GM23338 (cell line): ENCODE data around the gene MCC. TPM values are rescaled to one million over a fixed set of nuclear protein-coding genes. Genes with fewer than 3 reads are reported as not detected.

Experiments used
- ATAC-seq: fragments of 200-7000 bp; cut with Tn5 transposase; 3 replicates; pipeline ENCODE4 v1.9.1; 2020
- DNase-seq: peaks from one replicate; pipeline ENCODE4 v3.0.0-alpha.2; 2015; ENCODE audit warnings: low spot score
- H2AFZ ChIP-seq: fragments of 200-600 bp; sonication (generic); 2 replicates; pipeline ENCODE4 v1.8.0; 2016; ENCODE audit warnings: antibody characterized with exemption, mild to moderate bottlenecking, moderate library complexity
- H3F3A ChIP-seq: fragments of 200-600 bp; sonication (generic); replicated peaks from 2 replicates; pipeline ENCODE4 v1.8.0; 2017; ENCODE audit warnings: antibody characterized with exemption, mixed run types, low read depth
- H3K27ac ChIP-seq: fragments of 200-600 bp; sonication (generic); 2 replicates; pipeline ENCODE4 v1.6.1; 2016; ENCODE audit warnings: low read depth
- H3K27me3 ChIP-seq: fragments of 200-600 bp; sonication (generic); 2 replicates; pipeline ENCODE4 v1.8.0; 2016; ENCODE audit warnings: mild to moderate bottlenecking, mixed run types, moderate library complexity; ENCODE audit not compliant: insufficient read depth
- H3K36me3 ChIP-seq: fragments of 200-600 bp; sonication (generic); 2 replicates; pipeline ENCODE4 v1.8.0; 2016; ENCODE audit warnings: mild to moderate bottlenecking; ENCODE audit not compliant: insufficient read depth
- H3K4me1 ChIP-seq: fragments of 200-600 bp; sonication (generic); 2 replicates; pipeline ENCODE4 v1.8.0; 2016; ENCODE audit warnings: mild to moderate bottlenecking, moderate library complexity; ENCODE audit not compliant: insufficient read depth
- H3K4me2 ChIP-seq: fragments of 200-600 bp; sonication (generic); 2 replicates; pipeline ENCODE4 v1.7.1; 2017; ENCODE audit warnings: mixed run types
- H3K4me3 ChIP-seq: fragments of 200-600 bp; sonication (generic); 2 replicates; pipeline ENCODE4 v1.6.1; 2016; ENCODE audit warnings: mixed run types
- H3K79me2 ChIP-seq: fragments of 200-600 bp; sonication (generic); replicated peaks from 2 replicates; pipeline ENCODE4 v1.8.0; 2017; ENCODE audit warnings: mild to moderate bottlenecking; ENCODE audit not compliant: insufficient read depth
- H3K9me2 ChIP-seq: fragments of 200-600 bp; sonication (generic); 2 replicates; pipeline ENCODE4 v1.8.0; 2017; ENCODE audit not compliant: insufficient read depth
- H4K20me1 ChIP-seq: fragments of 200-600 bp; sonication (generic); replicated peaks from 2 replicates; pipeline ENCODE4 v1.8.0; 2017; ENCODE audit warnings: mild to moderate bottlenecking; ENCODE audit not compliant: insufficient read depth
- H3K27ac Mint-ChIP-seq: 2 replicates; pipeline ENCODE4 v1.8.0; 2020; ENCODE audit warnings: inconsistent platforms, mild to moderate bottlenecking, moderate library complexity, mixed read lengths
- H3K27me3 Mint-ChIP-seq: 3 replicates; pipeline ENCODE4 v1.8.0; 2022; ENCODE audit warnings: low read depth, mild to moderate bottlenecking, moderate library complexity, mixed read lengths, inconsistent platforms; ENCODE audit not compliant: insufficient read depth, poor library complexity
- H3K36me3 Mint-ChIP-seq: 3 replicates; pipeline ENCODE4 v1.8.0; 2021; ENCODE audit warnings: low read depth, mild to moderate bottlenecking, inconsistent platforms, moderate library complexity, mixed read lengths
- H3K4me1 Mint-ChIP-seq: 3 replicates; pipeline ENCODE4 v1.8.0; 2020; ENCODE audit warnings: mild to moderate bottlenecking, inconsistent platforms, mixed read lengths
- H3K4me3 Mint-ChIP-seq: 3 replicates; pipeline ENCODE4 v1.8.0; 2021; ENCODE audit warnings: moderate library complexity, mild to moderate bottlenecking, inconsistent platforms, mixed read lengths
- H3K9me3 Mint-ChIP-seq: 3 replicates; pipeline ENCODE4 v1.8.0; 2020; ENCODE audit warnings: moderate library complexity, mild to moderate bottlenecking, inconsistent platforms, mixed read lengths
- CTCF ChIP-seq, 2 experiments: fragments of 200-600 bp in 1 of 2; sonication (generic) in 1 of 2; conservative IDR thresholded peaks; 2 replicates each; pipeline versions ENCODE4 v1.5.1 to v1.6.1; 2016 to 2017; ENCODE audit warnings: antibody characterized with exemption in 2 of 2, low read depth in 2 of 2, mild to moderate bottlenecking in 2 of 2, moderate library complexity in 1 of 2
- ETS1 ChIP-seq: IDR thresholded peaks from 2 replicates; pipeline ENCODE4 v1.6.1; 2016; ENCODE audit warnings: antibody characterized with exemption
- EZH2 ChIP-seq: fragments of 200-600 bp; sonication (generic); IDR thresholded peaks from one replicate; pipeline ENCODE4 v1.8.0; 2017; ENCODE audit warnings: antibody characterized with exemption, mild to moderate bottlenecking, low read depth; ENCODE audit not compliant: unreplicated experiment
- EZH2phosphoT487 ChIP-seq: fragments of 200-600 bp; sonication (generic); IDR thresholded peaks from one replicate; pipeline ENCODE4 v1.8.1; 2018; ENCODE audit warnings: antibody characterized with exemption; ENCODE audit not compliant: unreplicated experiment
- JUNB ChIP-seq: IDR thresholded peaks from one replicate; pipeline ENCODE4 v1.6.1; 2016; ENCODE audit warnings: antibody characterized with exemption; ENCODE audit not compliant: unreplicated experiment
- NANOG ChIP-seq: IDR thresholded peaks from 2 replicates; pipeline ENCODE4 v1.6.1; 2016; ENCODE audit warnings: antibody characterized with exemption, borderline replicate concordance
- POLR2AphosphoS5 ChIP-seq: IDR thresholded peaks from 2 replicates; pipeline ENCODE4 v1.6.1; 2016; ENCODE audit warnings: antibody characterized with exemption, low read depth
- ZNF114 ChIP-seq: fragments of 250-450 bp; sonication (Bioruptor Pico); IDR thresholded peaks from 2 replicates; pipeline ENCODE4 v1.5.0; 2020; ENCODE audit warnings: mild to moderate bottlenecking, moderate library complexity
- ZNF331 ChIP-seq: fragments of 250-450 bp; sonication (Bioruptor Pico); IDR thresholded peaks from 2 replicates; pipeline ENCODE4 v1.5.0; 2020; ENCODE audit warnings: low read depth, mild to moderate bottlenecking, moderate library complexity
- polyA plus RNA-seq: library from polyadenylated mRNA; unstranded; fragments of >200 nt; fragmentation: Nextera tagmentation; extraction: Ambion mirVana; gene quantifications from 2 replicates; pipeline ENCODE4 v1.2.1, GENCODE V29; 2016
- total RNA-seq: library from RNA; depleted of rRNA; stranded (reverse); fragments of >200 nt; shearing (Covaris generic); gene quantifications from 2 replicates; pipeline ENCODE4 v1.2.3, GENCODE V29; 2014
- TF ChIP-seq, protein P1 (sequence below): IDR thresholded peaks from one replicate; pipeline ENCODE4 v1.6.1; 2018; ENCODE audit warnings: antibody characterized with exemption; ENCODE audit not compliant: unreplicated experiment

MCC gene
- total and polyA plus RNA-seq, 2 experiments from 2014 or later, result 3.8 to 10.1 TPM

- no peak overlapping the region for H3K4me3 ChIP-seq
- peak; percentile 65 for ATAC-seq
- H3K27me3 ChIP-seq, result no peaks in the 10 kb centered on the region
- Mint-ChIP-seq H3K36me3 (peaks cover 22% of the 10 kb centered on the region), H3K4me3 (no peak overlapping the region), H3K9me3 (peaks cover 33% of the 10 kb centered on the region), H3K4me1 (no peaks in the 10 kb centered on the region), H3K27me3 (peaks cover 3% of the 10 kb centered on the region), H3K27ac (no peak overlapping the region)
- H3K79me2 ChIP-seq, result no peaks in the 10 kb centered on the region
- H4K20me1 ChIP-seq, result no peaks in the 10 kb centered on the region
- TF ChIP-seq POLR2AphosphoS5, result no peak
- peak; percentile 26 to 51; a peak in 3 of 4 replicates for TF ChIP-seq CTCF (conservative IDR thresholded peaks at IDR 0.05; ENCODE audit: low read depth in 2 of 2)
- no peaks in the 10 kb centered on the region for H3K9me2 ChIP-seq
- no peak overlapping the region for H2AFZ ChIP-seq
- no peak overlapping the region for H3K27ac ChIP-seq
- H3K4me2 ChIP-seq, result no peak overlapping the region
- H3K4me1 ChIP-seq, result no peaks in the 10 kb centered on the region
- DNase-seq, result peak; percentile 37
- H3K36me3 ChIP-seq, result no peaks in the 10 kb centered on the region
- H3F3A ChIP-seq, result no peaks in the 10 kb centered on the region
These were observed 120.7 kb downstream of the MCC start for GRCh38 chr5:113367586-113367985.

- Histone ChIP-seq H3K27ac (no peak overlapping the region), H3F3A (no peaks in the 10 kb centered on the region), H2AFZ (no peak overlapping the region), H4K20me1 (no peaks in the 10 kb centered on the region), H3K4me2 (no peak overlapping the region), H3K4me1 (no peaks in the 10 kb centered on the region), H3K9me2 (no peaks in the 10 kb centered on the region), H3K36me3 (no peaks in the 10 kb centered on the region), H3K27me3 (no peaks in the 10 kb centered on the region), H3K4me3 (no peak overlapping the region), H3K79me2 (no peaks in the 10 kb centered on the region)
- Mint-ChIP-seq H3K4me3 (no peak overlapping the region), H3K27me3 (peaks cover 3% of the 10 kb centered on the region), H3K36me3 (peaks cover 22% of the 10 kb centered on the region), H3K9me3 (peaks cover 33% of the 10 kb centered on the region), H3K27ac (no peak overlapping the region), H3K4me1 (no peaks in the 10 kb centered on the region)
- no peak for DNase-seq
- ATAC-seq, result no peak
- no peak for TF ChIP-seq EZH2
- no peak for TF ChIP-seq NANOG
- TF ChIP-seq EZH2phosphoT487, result no peak
- no peak for TF ChIP-seq CTCF (conservative IDR thresholded peaks at IDR 0.05; ENCODE audit: low read depth in 2 of 2)
- TF ChIP-seq ZNF114 (CRISPR knock-in tag), result no peak
- TF ChIP-seq ETS1, result no peak
- TF ChIP-seq, protein P1, sequence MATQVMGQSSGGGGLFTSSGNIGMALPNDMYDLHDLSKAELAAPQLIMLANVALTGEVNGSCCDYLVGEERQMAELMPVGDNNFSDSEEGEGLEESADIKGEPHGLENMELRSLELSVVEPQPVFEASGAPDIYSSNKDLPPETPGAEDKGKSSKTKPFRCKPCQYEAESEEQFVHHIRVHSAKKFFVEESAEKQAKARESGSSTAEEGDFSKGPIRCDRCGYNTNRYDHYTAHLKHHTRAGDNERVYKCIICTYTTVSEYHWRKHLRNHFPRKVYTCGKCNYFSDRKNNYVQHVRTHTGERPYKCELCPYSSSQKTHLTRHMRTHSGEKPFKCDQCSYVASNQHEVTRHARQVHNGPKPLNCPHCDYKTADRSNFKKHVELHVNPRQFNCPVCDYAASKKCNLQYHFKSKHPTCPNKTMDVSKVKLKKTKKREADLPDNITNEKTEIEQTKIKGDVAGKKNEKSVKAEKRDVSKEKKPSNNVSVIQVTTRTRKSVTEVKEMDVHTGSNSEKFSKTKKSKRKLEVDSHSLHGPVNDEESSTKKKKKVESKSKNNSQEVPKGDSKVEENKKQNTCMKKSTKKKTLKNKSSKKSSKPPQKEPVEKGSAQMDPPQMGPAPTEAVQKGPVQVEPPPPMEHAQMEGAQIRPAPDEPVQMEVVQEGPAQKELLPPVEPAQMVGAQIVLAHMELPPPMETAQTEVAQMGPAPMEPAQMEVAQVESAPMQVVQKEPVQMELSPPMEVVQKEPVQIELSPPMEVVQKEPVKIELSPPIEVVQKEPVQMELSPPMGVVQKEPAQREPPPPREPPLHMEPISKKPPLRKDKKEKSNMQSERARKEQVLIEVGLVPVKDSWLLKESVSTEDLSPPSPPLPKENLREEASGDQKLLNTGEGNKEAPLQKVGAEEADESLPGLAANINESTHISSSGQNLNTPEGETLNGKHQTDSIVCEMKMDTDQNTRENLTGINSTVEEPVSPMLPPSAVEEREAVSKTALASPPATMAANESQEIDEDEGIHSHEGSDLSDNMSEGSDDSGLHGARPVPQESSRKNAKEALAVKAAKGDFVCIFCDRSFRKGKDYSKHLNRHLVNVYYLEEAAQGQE, result no peak
- TF ChIP-seq ZNF331 (CRISPR knock-in tag), result no peak
- TF ChIP-seq JUNB, result no peak
These were observed 123.8 kb downstream of the MCC start for GRCh38 chr5:113364466-113364865.
